G401.6 (cell line): ENCODE results near the gene PRR19.

Source experiments
- FAIRE-seq: peaks from 2 replicates; lab custom pipeline; 2012; peaks lifted over from hg19 to GRCh38; lab: Jason Lieb, UNC

Gene PRR19

GRCh38 chr19:42271861-42272534 lies 29.9 kb upstream of the PRR19 start:
- no peak for FAIRE-seq

GRCh38 chr19:42272535-42272897 lies 29.4 kb upstream of the PRR19 start:
- FAIRE-seq, result no peak

- no peak for FAIRE-seq
These were observed 28.9 kb upstream of the PRR19 start for GRCh38 chr19:42272989-42273406.

- FAIRE-seq, result no peak
These were observed 28.4 kb upstream of the PRR19 start for GRCh38 chr19:42273407-42274064.

- no peak for FAIRE-seq
These were observed 27.8 kb upstream of the PRR19 start for GRCh38 chr19:42274065-42274682.

GRCh38 chr19:42275103-42275502 lies 26.8 kb upstream of the PRR19 start:
- FAIRE-seq, result no peak

- FAIRE-seq, result no peak
These were observed 26.4 kb upstream of the PRR19 start for GRCh38 chr19:42275517-42275916.

GRCh38 chr19:42276284-42276683 lies 25.6 kb upstream of the PRR19 start:
- FAIRE-seq, result no peak

- no peak for FAIRE-seq
These were observed 25.1 kb upstream of the PRR19 start for GRCh38 chr19:42276821-42277220.

GRCh38 chr19:42277821-42278451 lies 24.0 kb upstream of the PRR19 start:
- no peak for FAIRE-seq

GRCh38 chr19:42278452-42279154 lies 23.3 kb upstream of the PRR19 start:
- no peak for FAIRE-seq

GRCh38 chr19:42279155-42279901 lies 22.6 kb upstream of the PRR19 start:
- no peak for FAIRE-seq

- no peak for FAIRE-seq
These were observed 21.8 kb upstream of the PRR19 start for GRCh38 chr19:42279902-42280814.

GRCh38 chr19:42280815-42281145 lies 21.2 kb upstream of the PRR19 start:
- FAIRE-seq, result no peak

GRCh38 chr19:42281146-42281826 lies 20.6 kb upstream of the PRR19 start:
- FAIRE-seq, result no peak

- FAIRE-seq, result peak; percentile 42
These were observed 19.8 kb upstream of the PRR19 start for GRCh38 chr19:42281827-42282762.

- FAIRE-seq, result no peak
These were observed 19.1 kb upstream of the PRR19 start for GRCh38 chr19:42282819-42283187.

GRCh38 chr19:42283188-42284065 lies 18.5 kb upstream of the PRR19 start:
- FAIRE-seq, result no peak
